ENCODE data around the gene EXOC7.
A peak's percentile ranks its signal among the peaks of the same experiment; 100 is the strongest.
"Not testable (repeated sequence)": the region's sequence is repeated elsewhere in the genome, so short reads cannot be mapped to it uniquely, and the experiment has no call there.

The EXOC7 gene

DNA sequence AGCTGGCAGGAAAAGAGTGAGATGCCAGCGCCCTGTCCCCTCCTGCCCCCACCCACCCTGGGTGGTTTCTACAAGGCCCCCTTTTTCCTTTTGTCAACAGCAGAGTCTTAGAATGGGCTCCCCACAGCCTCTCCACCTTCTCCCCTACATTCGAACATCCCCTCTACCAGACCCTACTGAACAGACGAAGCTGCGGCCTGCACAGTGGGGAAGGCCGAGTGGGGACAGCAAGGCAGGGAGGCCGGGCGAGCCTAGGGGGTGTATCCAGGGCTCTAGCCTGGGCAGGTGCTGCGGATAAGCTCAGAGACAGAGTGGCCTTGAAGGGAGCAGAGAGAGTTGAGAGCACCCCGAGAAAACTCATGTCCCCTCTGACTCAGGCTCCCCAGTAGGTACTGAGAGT lies 17.2 kb downstream of the EXOC7 start:
- no peak for DNase-seq (ENCODE audit: low read depth)

DNA sequence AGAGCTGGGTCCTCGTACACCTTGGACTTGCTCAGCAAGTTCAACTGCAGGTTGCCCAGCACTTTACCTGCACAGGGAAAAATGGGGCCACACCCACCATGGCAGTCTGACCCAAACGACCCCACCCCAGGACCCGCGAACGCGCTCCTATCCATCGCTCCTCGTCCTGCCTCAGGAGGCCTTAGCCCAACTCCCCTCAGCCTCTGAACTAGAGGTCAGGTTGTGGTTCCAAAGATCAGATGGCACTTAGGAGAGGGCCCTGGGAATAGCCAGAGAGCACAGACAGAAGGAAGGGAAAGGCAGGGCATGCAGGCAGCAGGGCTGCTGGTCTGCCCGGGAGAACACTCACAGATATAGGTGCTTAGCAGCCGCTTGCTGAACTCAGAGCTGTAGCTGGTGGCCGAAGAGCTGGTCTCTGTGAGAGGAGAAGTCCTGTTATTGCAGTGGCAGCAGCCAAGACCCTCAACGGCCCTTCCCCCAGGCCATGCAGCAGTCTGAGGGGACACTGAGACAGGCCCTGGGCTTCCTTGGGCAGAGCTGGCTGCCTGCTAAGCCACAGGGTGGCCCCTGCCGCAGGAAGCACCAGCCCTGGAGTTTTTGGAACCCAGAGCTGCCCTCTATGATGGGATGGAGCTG lies 17.7 kb downstream of the EXOC7 start:
- no peak for DNase-seq (ENCODE audit: low read depth)

DNA sequence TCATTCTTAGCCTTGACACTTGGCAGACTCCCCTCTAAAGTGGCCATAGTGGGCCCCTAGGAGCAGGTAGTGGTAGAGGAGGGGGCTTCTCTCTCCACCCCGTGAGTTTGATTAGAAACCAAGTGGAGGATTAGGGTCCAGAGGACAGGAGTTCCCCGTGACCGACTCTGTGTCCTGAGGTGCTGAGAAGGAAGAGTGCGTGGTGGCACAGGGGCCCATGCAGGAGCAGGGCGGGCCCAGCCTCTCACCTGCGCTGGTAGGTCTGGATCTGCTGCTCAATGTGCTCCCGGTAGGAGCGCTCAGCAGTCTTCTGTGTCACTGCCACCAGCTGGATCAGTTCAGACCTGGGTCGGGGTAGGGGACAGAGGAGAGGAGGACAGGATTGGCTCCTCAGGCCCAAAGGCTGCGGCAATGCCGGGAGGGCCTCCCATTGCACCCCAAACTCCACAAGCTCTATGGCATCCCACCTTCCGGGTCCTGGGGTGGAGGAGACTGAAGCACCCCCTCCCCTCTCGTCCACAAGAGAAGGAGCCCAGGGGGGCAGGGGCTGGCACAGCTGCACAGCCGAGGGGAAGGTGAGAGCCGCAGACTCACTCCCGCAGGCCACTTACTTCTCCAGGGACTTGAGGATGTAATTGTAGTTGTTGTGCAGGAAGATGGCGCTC lies 18.4 kb downstream of the EXOC7 start:
- DNase-seq (ENCODE audit: low read depth), result no peak

DNA sequence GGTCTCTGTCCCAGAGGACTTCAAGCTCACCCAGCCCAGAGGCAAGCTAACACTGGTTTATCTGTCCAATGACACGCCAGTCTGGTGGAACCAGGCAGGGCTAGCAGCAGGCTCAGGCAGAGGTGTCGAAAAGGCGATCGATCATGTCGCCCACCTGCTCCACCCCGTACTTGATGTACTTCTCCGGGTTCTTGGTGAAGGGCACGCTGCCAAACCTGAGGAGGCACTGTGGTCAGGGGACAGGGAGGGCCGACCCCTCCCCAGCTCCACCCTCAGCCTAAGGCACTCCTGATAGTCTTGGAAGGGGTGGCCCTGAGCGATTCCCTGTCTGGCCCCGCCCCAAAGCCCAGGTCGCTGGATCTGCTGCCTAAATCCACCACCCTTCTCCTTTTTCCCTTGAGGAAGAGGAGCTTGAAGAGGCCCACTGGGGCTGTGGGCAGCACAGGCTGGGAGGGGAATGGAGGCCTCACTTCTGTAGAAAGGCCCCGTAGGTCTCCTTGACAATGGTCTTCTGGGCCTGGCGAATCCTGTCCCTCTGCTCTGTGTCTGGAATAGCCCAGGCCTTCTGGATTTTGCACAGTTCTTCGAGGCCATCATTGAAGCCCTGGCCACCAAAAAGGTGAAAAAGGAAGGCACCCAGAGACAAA lies 19.9 kb downstream of the EXOC7 start:
- no peak for DNase-seq (ENCODE audit: low read depth)

DNA sequence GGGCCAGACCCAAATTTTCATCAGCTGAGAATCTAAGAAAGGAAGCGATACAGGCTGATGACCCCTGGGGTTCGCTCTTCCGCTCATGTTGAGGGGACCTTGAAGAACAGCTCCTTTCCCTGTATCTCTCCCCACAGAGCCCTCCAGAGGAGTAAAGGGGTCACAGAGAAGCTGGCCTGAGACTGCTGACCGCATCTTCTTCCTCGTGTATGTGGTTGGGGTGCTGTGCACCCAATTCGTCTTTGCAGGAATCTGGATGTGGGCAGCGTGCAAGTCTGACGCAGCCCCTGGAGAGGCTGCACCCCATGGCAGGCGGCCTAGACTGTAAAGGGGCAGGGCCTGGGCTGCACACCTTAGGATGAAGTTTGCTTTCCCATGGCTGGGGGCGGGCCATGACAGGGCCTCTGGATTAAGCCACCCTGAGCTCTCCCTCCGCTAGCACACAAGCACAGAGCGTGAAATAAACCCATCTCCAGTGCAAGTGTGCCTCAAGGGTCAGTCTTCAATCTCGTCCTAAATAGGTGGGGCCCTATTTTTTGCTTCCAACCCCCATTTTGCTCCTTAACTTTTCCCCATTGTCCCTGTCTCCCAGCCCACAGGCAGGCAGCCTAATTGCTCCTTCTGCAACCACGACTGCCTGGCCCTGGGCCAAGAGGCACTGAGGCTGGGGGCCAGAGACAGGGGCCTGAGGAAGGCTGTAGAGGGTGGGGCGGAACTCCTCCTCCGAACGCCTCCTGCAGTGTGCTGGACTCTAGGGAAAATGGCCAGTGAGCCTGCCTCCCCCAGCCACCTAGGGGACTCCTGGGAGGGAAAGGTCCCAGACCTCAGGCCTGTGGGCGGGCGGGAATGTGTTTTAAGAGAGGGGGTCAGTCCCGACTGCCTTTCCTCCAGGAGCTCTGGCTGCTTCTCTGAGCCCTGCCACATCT lies 21.0 kb downstream of the EXOC7 start:
- DNase-seq (ENCODE audit: low read depth), result no peak

DNA sequence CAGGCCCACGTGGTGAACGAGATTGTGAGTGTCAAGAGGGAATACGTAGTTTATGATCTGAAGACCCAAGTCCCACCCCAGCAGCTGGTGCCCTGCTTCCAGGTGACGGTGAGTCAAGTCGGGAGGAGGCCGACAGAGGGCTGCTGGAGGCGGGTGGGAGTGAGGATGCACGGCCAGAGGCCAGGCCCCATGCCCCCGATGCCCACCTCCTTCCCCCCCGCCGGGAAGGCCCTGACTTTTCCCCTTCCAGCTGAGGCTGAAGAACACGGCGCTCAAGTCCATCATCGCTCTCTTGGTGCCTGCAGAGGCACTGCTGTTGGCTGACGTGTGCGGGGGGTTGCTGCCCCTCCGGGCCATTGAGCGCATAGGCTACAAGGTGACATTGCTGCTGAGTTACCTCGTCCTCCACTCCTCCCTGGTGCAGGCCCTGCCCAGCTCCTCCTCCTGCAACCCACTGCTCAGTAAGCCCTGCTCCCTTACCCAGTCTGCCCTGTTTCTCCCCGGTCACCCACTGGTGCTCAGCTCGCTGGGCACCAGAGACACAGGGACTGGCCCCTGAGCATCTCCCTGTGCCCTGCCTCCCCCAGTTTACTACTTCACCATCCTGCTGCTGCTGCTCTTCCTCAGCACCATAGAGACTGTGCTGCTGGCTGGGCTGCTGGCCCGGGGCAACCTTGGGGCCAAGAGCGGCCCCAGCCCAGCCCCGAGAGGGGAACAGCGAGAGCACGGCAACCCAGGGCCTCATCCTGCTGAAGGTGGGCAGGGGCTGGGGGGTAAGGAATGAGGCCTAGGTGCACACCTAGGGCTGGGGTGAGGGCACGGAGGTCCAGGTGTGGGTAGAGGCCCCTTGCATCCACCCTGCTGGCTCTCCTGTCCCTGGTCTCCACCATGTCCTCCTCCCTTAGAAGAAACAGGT lies 22.0 kb downstream of the EXOC7 start:
- no peak for DNase-seq (ENCODE audit: low read depth)

DNA sequence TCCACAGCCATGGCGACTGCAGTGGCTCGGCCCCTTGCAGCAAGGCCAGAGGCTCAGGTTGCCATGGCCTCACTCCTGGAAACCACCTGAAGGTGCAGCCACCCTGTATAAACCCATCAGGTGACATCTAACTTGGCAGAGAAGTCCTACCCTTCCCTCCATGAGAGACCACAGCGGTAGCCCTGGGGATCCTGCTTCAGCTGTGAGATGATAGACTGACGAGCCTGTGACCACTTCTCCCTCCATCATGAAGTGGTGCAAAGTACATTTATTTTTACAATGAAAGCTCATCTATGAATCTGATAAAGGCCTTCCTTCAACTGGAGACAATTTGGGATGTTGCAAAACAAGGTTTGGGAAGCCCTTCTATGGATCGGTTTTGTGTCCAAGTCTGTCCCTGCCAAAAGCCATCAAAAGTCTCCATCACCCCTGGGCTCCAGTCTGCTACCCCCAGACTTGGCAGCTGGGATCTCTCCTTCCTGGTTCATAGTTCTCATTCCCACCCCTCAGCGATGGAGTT lies 22.8 kb downstream of the EXOC7 start:
- DNase-seq (ENCODE audit: low read depth), result no peak

DNA sequence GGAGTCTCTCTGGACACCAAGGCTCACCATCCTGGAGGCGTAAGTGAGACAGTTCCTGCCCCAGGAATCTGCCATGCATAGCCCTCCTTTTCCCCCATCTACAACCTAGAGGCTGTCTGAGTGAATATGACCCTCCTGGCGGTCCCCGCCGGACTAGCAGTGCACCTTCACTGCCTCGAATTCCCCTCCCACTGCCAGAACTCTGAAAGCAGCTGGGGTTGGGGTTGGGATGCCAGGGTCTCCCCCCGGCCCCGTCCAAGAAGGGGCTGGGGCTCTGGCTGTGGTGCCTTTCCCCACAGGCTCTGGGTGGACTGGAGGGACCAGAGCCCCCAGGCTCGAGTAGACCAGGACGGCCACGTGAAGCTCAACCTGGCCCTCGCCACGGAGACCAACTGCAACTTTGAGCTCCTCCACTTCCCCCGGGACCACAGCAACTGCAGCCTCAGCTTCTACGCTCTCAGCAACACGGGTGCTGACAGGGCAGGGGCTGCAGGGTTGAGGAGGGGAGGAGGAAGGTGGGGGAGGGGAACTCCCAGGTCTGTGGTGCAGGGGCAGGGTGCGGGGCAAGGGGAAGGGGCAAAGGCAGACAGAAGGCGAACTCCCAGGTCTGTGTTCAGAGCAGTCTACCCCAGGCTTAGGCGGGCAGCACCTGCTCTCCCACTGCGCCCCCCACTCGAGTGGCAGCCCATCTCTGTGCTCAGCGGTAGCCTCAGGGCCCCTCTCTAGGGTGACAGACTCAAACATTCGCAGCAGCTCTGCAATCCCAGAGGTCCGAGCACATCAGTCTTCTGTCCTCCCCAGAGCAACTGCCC lies 23.4 kb downstream of the EXOC7 start:
- peak; percentile 58 for DNase-seq (ENCODE audit: low read depth)

DNA sequence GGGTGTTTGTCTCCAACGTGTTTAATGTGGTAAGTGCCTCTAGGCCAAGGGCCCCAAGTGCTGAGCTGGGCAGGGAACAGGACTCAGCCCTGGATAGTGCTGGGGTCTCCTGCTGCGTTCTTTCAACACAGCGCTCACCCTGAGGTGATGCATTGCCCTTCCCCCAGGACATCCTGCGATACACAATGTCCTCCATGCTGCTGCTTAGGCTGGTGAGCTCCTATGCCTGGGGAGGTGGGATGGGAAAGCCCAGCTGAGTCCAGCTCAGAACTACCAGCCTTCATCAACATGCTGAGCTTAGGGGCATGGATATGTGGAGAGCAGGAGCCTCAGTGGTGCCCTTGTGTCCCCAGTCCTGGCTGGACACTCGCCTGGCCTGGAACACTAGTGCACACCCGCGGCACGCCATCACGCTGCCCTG lies 24.0 kb downstream of the EXOC7 start:
- peak; percentile 23 for DNase-seq (ENCODE audit: low read depth)

DNA sequence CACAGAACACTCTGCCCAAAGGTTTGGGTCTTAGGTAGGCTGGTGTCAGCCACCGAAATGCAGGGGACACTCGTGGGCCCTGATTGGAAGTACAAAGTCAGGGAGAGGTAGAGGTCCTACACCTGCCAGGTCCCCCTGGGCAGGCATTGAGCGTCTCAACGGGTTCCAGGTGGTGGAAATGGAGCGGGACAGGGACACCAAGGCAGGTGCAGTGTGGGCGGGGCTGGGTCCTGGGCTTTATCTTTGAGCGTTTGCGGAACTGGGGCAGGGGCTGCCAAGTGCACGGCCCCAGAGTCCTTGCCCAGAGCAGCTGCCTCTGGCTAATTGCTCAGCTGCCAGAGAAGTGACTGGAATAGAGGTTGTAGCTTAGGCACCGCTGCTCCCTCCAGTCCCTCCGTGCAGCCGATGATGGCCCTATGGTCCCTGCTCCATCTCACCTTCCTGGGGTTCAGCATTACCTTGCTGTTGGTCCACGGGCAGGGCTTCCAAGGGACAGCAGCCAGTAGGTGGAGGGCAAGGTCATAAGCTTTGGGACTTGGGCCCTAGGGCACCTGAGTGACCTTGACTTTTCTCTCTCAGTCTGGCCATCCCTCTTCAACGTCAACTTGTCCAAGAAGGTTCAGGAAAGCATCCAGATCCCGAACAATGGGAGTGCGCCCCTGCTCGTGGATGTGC lies 24.6 kb downstream of the EXOC7 start, which contains the start of gene ZACN:
Gene ZACN, plus strand, starts transcription at position 323 of the 675 bp plus-strand sequence. Its CDS starts 83 bp downstream, at position 406.
- DNase-seq (ENCODE audit: low read depth), result no peak

DNA sequence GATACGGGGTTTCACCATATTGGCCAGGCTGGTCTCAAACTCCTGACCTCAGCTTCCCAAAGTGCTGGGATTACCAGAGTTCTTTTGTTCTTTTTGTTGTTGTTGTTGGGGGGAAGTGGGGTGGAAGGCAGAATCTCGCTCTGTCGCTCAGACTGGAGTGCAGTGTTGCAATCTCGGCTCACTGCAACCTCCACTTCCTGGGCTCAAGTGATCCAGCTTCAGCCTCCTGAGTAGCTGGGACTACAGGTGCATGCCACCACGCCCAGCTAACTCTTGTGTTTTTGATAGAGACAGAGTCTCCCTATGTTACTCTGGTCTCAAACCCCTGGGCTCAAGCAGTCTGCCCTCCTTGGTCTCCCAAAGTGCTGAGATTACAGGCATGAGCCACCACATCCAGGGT lies 25.2 kb downstream of the EXOC7 start:
- DNase-seq (ENCODE audit: low read depth), result not testable (repeated sequence)

DNA sequence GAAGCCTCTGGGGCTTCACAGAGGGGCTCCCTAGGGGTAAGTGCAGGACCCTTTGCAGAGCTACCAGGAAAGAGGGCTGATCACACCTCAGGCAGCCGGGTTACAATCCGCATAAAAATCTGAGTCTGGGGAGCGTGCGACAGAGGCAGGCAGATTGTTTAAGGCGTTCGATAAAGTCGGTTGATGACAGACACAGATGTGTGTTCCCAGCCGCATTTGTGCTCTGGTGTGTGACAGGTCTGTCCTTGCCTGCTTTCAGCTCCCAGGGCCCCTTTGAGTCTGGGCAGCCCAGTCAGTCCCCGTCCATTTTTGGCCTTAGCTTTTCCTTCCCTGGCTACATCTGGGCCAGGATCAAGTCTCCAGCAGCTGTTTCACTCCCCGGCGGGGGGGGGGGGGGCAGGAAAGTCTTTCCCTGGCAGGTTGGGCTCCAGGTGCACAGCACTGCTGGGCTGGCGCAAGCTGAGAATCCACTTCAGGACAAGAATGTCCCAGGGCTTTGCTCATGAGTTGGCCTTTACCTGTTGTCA lies 25.9 kb downstream of the EXOC7 start:
- no peak for DNase-seq (ENCODE audit: low read depth)

DNA sequence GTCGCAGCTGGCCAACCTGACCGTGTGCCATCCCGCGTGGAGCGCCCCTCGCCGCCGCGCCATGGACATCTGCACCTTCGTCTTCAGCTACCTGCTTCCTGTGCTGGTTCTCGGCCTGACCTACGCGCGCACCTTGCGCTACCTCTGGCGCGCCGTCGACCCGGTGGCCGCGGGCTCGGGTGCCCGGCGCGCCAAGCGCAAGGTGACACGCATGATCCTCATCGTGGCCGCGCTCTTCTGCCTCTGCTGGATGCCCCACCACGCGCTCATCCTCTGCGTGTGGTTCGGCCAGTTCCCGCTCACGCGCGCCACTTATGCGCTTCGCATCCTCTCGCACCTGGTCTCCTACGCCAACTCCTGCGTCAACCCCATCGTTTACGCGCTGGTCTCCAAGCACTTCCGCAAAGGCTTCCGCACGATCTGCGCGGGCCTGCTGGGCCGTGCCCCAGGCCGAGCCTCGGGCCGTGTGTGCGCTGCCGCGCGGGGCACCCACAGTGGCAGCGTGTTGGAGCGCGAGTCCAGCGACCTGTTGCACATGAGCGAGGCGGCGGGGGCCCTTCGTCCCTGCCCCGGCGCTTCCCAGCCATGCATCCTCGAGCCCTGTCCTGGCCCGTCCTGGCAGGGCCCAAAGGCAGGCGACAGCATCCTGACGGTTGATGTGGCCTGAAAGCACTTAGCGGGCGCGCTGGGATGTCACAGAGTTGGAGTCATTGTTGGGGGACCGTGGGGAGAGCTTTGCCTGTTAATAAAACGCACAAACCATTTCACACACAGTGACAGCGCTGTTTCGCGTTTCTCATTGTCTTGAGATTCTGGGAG lies 26.6 kb downstream of the EXOC7 start:
- DNase-seq (ENCODE audit: low read depth), result no peak

DNA sequence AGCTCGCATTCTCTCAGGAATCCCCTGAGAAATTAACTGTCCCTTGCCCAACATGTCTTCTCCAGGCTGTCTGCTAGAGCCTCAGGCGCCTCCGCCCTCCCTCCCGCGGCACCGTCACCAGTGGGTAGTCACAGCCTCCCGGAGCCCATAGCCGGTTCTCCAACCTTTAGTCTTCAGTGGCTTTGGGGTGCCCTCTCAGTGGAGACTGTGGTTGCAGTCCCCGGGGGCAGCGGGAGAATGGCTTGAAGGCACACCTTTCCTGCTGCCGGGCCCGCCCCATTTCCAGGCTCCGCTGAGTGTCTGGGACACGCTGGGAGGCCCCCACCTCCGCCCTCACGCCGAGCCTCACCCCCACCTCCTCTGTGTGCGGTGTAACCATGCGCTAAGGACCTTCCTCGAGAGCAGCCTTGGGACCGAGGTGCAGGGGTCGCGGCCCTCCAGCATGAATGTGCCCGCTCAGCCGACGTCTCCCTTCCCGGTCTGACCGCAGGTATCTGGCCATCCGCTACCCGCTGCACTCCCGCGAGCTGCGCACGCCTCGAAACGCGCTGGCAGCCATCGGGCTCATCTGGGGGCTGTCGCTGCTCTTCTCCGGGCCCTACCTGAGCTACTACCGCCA lies 27.3 kb downstream of the EXOC7 start:
- no peak for DNase-seq (ENCODE audit: low read depth)

DNA sequence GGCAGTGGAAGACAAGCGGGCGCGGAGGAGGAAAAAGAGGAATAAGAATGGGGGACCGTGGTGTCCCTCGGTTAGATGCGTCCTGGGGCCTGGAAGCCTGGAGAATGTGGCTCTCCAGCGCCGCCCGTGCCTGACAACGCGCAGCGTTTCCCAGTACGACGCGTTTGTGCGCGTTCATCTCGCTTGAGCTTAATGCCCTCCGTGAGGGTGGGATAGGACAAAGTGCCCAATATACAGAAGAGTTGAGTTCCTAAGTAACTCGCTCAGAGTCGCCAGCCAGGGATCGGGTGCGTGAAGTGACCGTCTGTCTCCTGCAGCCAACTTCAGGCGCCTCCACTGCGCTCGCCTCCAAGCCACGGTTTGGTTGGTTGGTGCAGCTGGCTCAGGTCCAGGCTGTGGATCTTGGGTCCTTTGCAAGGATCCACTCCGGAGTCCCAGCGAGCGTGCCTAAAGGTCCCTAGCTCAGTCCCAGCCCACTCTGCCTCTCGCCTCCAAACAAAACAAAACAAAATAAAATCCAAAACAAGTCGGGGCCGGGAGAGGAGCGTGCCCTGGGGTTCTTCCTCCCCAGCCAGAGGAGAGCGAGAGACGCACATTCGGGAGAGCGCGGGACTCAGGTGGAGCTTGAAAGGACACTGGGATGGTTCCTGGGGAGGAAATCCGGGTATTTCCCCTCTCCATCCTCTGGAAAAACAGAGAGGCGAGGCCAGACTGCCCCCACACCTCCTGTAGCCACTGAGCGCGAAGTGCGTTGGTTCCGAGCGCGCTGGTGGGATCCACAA lies 28.0 kb downstream of the EXOC7 start:
- DNase-seq (ENCODE audit: low read depth), result no peak

DNA sequence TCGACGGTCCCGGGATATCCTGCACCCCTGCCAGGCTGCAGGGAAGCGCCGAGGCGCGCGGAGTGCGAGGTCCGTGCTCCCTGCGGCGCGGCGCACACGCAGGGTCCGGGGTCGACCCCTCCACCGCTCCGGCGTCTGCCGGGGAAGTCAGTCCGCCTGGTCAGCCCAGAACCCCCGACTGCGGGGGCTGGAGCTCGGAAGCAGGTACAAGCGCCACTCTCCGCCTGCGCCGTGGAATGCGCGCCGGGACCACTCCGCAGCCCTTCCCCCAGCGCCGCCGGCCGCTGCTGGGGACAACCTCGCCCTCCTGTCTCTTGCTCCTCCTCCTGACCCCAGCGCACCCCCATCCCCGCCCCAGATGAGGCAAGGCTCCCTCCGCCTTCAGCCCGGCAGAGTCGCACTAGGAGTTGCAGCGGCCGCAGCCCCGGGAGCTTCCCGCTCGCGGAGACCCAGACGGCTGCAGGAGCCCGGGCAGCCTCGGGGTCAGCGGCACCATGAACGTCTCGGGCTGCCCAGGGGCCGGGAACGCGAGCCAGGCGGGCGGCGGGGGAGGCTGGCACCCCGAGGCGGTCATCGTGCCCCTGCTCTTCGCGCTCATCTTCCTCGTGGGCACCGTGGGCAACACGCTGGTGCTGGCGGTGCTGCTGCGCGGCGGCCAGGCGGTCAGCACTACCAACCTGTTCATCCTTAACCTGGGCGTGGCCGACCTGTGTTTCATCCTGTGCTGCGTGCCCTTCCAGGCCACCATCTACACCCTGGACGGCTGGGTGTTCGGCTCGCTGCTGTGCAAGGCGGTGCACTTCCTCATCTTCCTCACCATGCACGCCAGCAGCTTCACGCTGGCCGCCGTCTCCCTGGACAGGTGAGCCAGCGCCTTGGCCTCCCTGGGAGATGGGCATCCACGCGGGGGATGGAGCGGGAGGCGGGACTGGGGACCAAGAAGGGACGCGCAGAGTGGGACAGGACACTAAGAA lies 28.9 kb downstream of the EXOC7 start, which contains the start of gene GALR2:
Gene GALR2, plus strand, starts transcription at position 392 of the 974 bp plus-strand sequence. Its CDS starts 103 bp downstream, at position 495.
- no peak for DNase-seq (ENCODE audit: low read depth)
